Anterior cingulate cortex (tissue), 58 donors: ENCODE results near the gene PRKD2.

Experiments used
- DNase-seq, 58 donors: peaks; one replicate each; lab custom pipeline; 2025; lab: John Stamatoyannopoulos, UW

Gene PRKD2

DNA sequence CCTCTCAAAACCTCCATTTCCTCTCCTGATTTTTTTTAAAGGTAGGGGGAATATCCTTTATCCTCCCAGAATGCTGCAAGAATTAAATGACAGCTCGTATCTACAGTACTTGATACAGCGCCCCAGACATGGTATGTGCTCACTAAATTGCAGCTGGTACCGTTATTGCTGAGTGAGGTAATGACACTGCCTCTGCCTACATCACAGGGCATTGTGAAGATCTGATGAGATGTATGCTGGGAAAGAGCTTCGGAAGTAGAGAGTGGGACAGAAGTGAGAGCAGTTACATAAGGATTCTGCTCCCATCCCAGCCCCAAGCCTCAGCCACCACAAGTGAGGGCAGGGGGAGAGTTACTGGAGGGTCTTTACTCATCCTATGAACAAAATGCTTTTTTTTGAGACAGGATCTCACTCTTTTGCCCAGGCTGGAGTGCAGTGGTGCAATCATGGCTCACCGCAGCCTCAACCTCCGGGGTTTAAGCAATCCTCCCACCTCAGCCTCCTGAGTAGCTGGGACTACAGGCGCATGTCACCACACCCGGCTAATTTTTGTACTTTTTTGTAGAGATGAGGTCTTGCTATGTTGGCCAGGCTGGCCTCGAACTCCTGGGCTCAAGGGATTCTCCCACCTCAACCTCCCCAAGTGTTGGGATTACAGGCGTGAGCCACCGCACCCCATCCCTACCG, 27.2 kb upstream of the PRKD2 start:
- DNase-seq: peak in 3 of 58 donors; percentile 4 to 53 (median 15)

DNA sequence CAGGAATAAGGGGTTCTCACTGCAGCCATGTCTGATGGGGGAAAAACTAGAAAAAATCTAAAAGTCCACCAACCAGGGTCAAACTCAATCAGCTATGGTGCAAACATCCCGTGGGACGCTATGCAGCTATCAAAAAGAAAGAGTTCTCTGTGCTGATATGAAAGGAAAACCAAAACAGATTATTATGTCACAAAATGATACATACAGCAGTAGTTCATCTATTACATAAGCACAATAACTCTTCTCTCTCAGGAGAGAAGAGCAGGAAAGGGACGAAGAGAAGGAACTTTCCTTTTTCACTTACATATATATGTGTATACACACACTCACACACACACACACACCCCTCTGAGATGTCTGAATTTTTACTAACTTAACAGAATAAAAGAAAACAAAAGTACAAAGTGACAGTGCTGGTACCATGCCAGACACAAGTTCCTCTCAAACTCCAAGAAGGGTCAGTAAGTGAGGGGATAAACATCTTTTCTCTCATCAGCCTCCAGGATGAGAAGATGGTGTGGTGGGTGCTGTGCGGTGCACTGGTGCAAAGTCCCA, 26.1 kb upstream of the PRKD2 start:
- DNase-seq: no peak

DNA sequence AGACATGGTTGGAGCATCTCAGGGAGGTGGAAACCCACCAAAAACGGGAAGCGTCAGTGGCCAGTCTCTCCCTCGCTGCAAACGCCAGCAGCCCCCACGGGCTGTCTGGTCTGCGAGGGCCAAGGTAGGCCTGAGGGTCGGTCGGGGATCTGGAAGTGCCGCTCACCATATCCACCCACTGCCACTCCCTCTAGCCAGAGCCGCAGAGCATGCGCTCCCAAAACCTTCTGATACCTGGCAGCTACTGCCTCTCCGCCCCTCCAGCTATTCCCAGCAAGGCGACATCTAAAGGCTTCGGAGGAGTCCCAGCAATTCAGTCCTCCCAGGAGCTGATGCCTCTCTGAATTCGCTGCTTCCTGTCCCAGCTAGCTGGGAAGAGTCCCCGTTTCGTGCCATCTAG, 24.5 kb upstream of the PRKD2 start:
- peak in 6 of 58 donors; percentile 14 to 50 (median 30) for DNase-seq

DNA sequence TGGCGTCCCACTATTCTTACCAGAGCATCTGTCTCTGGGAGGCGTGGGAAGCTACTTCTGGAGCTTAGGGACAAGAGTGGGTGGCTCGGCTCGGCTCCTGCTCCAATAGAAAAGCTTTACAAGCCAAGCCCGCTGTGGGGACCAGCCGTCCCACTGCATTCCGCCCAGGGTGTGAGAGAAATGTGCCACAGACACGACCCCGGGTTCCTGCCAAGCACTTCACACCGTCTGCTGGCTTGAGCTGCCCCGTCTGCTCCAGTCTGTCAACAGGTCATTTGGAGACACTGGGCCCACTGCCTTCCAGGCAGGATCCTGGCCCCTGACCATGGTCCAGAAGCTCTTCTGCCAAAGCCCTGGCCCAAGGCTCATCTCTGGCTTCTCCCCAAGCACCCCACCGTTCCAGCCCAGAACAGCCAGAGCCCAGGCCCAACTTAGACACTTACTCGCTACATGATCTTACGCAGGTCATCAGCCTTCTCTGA, 22.4 kb upstream of the PRKD2 start:
- DNase-seq: peak in 42 of 58 donors; percentile 20 to 88 (median 54)

DNA sequence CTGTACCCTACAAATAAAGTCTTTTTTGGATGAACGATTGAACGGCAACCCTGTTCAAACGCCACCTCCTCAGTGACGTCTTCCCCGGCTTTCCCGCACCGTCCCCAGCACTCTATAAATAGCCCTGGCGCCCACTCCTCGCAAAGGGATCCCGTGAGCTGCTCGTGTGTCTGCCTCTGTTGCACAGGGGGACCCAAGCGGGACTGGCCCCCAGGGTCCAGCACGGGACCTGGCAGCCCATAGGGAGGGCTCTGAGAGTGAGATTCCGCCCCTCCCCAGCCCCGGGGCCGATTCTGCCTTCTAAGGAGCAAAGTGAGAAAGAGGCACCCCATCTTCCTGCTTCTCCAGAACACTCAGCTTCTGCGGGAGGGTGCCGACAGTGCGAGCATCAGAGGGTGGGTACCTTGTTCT, 20.9 kb upstream of the PRKD2 start:
- peak in 3 of 58 donors; percentile 33 to 57 (median 42) for DNase-seq

DNA sequence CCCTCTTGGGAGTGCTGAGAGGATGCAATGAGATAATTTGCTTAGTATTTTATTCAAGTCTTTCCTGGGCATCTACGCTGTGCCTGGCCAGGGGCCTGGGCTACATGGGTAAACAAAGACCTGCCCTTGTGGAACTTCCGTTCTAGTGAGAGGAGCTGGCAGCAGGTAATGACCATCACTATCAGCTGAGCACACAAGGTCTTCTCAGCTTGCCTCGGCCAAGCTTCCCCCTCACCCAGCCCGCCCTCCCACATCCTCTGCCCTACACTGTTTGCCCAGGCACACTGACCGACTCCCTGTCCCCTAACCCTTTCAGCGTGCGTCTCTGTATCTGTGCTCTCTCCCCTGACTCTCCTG, 20.4 kb upstream of the PRKD2 start:
- no peak for DNase-seq

DNA sequence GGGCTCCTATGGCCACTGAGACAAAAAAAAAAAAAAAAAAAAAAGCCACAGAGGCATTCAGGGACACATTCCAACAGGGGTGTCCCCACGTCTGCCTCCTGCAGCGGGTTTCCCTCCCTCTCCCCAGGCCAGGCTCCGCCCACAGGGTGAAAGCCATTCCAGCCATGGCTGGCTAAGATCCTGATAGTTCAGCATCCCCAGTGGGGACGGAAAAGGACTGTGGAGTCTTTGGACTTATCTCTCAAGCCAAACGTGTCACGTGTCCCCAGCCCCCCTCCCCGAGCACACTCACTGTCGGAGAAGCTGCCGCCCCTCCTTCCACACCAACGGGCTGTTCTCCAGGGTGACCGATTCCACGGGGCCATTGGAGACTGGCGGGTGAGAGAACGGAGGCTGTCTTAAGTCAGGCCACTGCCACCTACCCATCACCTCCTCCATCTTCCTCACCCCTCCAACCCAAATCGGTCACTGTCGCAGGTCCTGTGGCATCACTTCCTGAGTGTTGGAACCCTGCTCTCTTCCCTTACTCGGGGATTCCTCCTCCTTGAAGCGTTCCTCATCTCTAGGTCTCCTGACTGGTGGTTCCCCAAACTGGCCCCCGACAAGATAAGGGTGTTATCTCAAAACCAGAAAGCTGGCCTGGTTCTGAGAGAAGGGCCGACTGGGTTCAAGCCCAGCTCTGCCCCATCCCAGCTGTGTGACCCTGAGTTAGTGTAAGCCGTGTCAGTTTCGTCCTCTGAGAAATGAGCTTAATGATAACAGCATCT, 19.8 kb upstream of the PRKD2 start:
- peak in 1 of 58 donors; percentile 46 for DNase-seq

DNA sequence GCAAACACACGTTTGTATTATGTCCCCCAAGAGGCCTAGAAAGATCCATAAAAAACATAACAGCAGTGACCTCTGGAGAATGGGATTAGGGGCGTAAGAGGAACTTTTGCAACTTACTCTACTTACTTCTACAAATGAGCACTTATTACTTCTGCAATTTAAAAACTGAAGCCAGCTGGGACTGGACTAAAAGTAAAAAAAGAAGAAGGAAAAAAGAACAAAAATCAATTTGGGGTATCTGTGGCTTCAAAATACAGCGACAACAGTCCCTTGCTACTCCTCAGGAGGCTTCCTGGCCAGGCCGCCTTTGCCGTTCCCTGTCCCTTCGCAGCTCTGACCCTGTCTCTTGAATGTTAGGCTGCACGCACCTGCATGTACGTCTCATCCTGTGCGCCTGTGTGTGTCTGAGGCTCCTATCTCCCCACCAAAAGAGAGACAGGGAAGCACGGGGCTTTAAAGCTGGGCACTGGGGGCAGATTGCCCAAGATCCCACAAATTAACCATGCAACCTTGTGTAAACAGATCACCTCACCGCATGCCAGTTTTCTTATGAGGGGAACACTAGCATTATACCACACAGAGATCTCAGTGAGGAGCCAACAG, 16.9 kb upstream of the PRKD2 start:
- DNase-seq: no peak

DNA sequence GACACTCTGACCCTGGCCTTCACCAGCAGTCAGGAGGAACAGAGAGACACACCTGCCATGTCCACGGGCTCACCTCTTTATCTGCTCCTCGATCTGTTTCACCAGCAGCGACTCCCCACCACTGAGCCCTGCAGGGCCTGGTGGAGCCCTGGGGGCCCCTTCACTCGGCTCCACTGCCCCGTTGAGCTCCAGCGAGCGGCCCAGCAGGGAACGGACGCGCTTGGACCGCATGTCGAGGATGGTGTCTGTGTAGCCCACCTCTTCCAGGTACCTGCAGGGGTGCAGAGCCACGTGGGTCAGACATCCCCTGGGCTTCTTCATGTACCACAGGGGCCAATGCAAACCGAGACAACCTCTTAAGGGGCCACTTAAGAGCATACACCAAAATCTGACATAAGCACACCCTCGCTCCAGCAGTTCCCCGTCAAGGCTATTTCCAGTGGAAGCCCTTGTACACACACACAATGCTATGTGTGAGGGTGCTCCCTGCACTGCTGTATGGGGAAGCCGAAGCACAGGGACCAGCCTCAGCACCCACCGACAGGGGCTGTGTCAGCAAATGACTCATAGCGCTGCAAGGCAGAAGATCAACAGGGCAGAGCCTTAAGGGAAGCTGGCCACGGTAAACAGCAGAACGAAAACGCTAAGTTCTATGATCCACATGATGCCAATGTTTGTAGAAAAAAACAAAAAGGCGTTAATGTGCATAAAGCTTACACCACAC, 16.2 kb upstream of the PRKD2 start:
- peak in 5 of 58 donors; percentile 16 to 31 (median 22) for DNase-seq

DNA sequence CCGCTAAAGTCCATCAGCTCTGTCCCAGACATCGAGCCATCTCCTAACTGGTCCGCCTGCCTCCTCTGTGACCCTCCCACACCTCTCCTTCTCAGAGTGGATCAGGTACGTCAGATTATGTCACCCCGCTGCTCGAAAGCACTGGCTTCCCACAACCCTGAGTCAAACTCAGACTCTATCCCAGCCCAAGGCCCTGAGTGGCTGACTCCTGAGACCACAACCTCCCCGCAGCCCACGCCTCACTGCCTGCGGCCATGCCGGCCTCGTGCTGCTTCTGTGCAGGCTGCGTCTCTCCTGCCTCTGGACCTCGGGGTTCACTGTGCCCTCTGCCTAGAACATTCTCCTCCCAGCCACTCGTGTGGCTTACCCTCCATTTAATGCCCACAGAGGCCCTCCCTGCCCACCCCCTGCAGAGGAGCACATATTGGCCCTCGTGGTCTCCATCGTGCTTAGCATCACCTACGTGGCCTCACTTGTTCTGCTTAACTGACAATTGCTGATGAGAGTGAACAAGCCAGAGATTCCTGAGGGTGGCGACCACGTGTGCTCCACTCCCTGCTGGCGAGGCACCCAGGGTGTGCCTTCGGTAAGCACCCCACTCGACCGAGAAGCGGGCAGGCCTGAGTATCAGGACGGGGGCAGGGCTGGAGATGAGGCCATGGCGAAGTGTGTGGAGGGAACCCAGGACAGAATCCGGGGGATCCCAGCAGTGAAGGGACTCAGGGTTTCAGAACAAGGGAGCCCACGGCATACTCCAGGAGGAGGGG, 15.4 kb upstream of the PRKD2 start:
- no peak for DNase-seq

DNA sequence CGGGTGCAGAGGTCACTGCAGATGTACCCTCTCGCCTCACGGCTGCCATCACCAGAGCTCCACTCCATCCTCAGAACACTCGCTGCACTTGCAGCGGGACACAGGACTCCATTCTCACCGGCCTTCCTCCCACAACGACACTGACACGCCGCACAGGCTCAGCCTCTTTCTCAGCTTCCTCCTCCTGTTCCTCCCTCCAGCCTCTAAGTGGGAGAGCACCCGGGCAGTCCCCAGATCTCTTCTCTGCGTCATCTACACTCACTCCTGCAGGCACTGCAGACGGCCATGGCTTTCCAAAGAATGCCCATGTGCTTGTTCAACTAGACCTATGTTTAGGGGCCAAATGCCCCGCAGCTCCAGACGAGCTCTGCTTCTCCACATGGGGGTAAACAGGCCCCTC, 14.7 kb upstream of the PRKD2 start:
- DNase-seq: peak in 10 of 58 donors; percentile 10 to 48 (median 28)

DNA sequence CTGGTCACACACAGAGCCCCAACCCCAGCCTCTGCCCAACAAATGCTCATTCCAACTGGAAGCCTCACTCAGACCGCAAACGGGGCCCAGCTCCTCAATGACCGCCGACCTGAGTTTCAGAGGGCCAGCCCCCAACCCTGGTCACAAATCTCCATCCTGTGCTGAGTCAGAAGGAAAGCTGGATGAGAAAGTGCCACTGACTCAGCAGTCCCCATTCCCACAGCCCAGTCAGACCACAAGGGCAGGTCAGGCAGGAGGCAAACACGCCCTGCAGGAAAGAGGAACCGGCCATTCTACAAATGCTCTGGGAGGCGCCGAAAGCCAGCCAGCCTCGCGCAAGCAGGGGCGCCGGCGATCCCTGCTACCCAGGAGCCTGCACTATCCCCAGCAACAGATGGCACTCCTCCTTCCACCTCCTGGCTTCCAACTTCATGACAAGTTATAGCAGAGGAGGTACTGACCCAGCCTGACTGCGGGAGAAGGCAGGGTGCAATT, 14.1 kb upstream of the PRKD2 start:
- DNase-seq: peak in 4 of 58 donors; percentile 10 to 44 (median 35)

DNA sequence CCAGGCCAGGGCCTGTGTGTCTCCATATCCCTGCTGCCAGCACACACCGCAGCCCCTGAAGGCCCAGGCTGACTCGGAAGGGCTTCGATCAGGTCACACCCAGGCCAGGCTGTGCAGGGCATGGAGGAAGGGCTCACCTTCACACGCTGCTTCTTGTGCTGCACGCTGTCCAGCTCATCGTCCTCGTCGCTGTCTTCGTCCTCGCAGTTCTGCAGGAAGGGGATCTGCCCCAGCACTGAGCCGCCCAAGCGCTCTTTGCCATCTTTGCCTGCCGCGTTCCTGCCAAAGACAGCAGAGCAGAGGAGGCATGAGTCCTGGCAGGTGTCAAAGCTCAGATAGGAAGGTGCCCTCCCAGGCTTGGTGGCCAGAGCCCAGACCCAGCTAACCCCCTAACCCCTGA, 13.7 kb upstream of the PRKD2 start:
- DNase-seq: no peak

DNA sequence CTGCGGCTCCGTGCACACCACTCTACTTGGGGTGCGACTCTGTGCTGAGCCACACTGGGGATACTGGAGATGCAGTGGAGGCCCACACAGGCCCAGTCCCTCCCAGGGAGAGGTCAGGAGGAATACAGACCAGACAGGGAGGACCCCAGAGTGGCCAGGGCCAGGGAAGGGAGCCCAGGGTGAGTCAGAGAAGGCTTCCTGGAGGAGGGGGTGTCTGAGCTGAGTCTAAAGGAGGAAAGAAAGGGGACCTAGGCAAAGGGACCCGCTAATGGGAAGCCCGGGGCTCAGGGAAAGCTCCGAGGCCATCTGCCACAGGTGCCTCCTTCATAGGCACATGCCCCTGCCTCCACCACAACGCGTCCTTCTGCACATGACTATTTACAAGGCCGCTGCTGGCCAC, 13.3 kb upstream of the PRKD2 start:
- DNase-seq: no peak

DNA sequence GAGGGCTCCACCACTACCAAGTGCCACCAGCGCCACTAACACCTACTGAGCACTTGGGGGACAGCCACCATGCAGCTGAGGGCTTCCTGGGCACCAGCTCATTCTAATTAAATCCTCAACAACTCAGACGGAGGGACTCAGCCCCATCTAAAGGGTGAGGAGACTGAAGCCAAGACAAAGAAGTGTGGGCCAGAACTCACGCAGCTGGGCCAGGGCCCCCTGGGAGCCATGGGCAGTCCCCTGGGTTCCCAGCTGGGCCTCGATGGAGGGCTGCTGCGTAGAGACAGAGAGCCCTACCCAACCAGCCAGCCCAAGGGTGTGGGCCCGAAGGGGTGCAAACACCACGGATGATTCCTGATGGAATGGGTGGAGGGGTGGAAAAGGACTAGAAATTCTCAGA, 12.8 kb upstream of the PRKD2 start:
- DNase-seq: no peak

DNA sequence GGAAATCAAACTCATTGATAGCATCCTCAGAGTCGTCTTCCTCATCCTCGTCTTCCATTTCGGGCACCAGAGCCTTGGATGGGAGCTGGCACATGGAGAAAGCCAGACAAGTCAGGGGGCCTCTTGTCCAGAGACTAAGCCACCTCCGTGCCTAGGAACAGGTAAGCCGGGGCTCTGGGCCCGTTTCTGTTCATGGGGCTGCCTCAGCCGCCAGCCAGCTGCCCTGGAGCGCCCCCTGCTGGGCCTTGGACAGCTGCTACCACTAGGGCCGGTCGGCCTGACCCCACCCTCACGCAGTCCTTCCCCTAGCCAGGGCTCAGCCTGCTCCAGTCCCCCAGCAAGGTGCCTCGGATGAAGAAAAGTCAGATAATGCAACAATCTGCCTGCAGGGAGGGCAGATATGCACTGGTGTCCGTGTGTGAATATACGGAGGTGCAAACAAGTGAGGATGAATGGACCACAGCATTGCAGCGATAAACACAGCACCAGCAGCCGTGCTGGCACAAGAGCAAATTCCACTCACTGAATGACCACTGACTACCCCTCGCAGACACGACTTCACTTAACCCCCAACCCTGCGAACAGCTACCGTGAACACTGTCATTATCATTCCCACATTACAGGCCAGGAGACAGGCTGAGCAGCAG, 11.9 kb upstream of the PRKD2 start:
- DNase-seq: peak in 43 of 58 donors; percentile 16 to 88 (median 43)

DNA sequence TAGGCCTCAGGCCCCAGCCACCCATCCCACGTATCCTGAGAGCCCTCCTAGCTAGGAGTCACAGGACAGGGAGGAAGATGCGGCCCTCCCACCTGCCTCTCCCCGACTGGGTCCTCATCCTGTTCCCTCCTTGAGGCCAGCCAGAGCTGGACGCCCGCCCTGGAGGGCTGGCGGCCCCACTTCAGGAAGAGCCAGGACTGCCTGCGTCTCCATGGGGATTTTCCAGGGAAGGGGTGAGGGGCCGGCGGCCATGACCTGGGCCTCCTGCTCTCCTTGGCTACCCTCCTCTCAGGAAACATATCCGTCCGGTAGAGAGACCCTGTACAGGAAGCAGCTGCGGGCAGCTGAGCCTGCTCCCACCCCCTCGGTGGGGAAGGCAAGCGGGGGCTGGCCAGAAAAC, 11.3 kb upstream of the PRKD2 start:
- no peak for DNase-seq

DNA sequence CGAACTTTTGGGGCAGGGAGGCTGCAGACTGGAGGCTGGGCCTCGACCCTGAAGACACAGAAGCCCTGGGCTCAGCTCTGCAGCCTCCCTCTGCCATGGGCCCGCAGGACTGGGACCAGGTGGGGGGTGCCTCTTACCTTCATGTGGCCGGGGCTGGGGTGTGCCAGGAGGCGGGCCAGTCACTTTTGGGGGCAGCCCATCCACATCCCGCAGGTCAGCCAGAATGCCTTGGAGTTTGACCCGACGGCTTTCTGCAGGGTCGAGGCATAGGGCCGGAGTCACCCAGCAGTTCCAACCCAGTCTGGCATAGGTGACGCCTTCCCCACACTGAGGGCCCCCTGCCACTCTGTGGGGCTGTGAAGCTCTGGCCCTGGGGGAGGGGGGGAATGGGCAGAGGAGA, 10.8 kb upstream of the PRKD2 start:
- DNase-seq: no peak

DNA sequence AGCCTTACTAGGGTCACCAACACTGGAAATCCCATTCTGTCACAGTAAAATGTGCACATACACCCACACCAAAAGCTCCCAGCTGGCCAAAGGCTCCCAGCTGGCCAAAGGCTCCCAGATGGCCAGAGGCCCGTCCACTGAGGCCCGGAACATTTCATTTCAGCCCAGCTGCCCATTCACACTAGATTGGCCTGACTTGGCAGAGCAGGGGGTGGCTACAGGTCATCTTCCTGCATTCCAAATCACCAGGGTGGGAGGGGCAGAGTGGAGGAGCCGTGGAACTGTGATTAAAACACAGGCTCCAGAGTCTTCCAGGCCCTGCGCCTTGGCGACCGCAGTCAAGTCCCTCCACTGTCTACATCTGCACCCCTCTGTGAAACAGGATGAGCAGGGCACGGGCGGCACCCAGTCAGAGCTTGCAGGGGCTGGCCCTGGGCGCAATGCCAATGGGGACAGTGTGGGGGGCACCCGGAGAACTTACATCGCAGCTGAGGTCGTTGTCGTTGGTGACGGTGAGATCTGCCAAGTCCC, 10.1 kb upstream of the PRKD2 start:
- peak in 8 of 58 donors; percentile 8 to 38 (median 26) for DNase-seq
